ENCODE measurements around the gene HPDL.
A peak's percentile ranks its signal among the peaks of the same experiment; 100 is the strongest.

Gene HPDL

GRCh38 chr1:45354838-45355237 is 28.1 kb downstream of the HPDL start:
- no peak for DNase-seq

- no peak for DNase-seq
These were observed 29.0 kb downstream of the HPDL start for GRCh38 chr1:45355683-45356082.

- DNase-seq, result no peak
These were observed 29.5 kb downstream of the HPDL start for GRCh38 chr1:45356186-45356585.

DNA sequence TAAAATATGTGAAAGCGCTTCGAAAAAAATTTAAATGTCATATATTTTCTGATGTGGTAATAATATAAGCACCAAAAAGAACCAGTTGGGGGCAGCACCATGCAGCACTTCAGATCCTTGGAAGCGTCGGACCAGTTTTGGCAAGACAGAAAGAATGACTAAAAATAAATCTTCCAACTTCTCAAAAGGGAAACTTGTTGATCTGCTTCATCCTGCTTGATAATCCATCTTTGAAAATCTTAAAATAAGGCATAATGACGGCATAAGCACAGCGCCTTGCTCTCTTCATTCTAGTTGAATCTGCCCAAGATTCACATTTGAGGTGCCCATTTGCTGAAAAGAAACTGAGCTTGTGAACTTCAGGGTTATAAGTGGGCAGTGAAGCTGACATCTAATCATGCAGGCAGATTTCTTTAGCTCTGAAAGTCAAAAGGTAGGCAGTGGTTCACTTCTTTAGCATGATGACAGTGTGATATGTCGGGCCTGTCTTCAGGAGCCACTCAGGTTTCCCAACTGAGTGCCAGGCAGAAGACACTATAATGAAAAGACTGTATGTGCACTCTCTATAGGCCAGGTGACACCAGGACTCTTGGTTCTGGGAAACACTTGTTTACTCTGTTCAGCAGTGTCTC is 33.3 kb downstream of the HPDL start:
- DNase-seq, result peak; percentile 75 to 87 (median 81)

DNA sequence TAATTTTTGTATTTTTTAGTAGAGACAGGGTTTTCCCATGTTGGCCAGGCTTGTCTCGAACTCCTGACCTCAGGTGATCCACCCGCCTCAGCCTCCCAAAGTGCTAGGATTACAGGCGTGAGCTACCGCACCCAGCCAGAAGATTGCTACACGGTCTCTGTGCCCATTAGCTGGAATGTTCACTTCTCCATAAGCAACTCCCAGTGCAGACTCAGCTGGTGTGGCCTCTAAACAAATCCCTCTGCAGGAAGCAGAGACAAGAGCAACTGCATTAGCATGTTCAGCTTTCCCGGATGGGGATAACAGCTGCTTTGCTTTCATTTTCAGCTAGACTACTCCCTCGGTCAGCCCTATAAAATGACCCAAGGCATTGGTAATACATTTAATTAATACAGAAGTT is 34.3 kb downstream of the HPDL start:
- peak; percentile 54 to 71 (median 68) for DNase-seq

GRCh38 chr1:45364294-45364693 is 37.6 kb downstream of the HPDL start:
- no peak for DNase-seq

- no peak for DNase-seq
These were observed 38.4 kb downstream of the HPDL start for GRCh38 chr1:45365051-45365450.

DNA sequence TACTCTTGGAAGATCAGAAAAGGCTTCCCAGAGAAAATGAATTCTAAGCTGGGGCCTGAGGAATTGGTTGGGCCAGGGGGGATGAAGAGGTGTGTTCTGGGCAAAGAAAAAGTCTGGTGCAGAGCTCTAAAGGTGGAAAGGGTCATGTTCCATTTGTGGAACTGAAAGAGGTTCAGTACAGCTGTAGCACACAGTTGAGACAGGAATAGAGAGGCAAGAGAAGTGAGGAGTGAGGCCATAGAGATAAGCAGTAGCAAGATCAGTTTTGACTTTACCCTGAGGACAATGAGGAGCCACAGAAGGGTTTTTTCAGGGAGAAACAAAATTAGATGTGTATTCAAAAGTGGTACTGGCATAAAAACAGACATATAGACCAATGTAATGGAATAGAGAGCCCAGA is 43.9 kb downstream of the HPDL start:
- DNase-seq, result no peak

- DNase-seq, result no peak
These were observed 46.9 kb downstream of the HPDL start for GRCh38 chr1:45373573-45373972.

- no peak for DNase-seq
These were observed 48.7 kb downstream of the HPDL start for GRCh38 chr1:45375104-45376090.

DNA sequence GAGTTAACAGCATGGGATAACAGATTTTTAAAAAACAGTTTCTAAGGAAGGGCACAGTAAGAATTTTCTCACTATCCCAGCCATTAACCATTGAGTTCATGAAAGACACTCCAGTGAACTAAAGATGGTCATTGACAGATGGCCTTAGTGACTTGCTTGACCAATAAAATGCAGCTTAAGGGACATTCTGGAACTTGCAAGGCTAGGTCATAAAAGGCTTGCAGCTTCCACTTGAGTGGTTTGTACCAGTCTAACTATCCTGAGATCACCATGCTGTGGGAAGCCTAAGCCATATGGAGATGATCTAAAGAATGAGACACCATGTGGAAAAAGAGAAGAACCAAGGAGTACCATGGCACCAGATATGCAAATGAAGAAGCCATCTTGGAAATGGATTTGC is 51.5 kb downstream of the HPDL start:
- DNase-seq, result no peak

Measured in suppressor macrophage (primary cell).